Osteocyte (in vitro differentiated cells): ENCODE data around the gene TMEM175. TPM values are rescaled to one million over a fixed set of nuclear protein-coding genes. Genes with fewer than 3 reads are reported as not detected.

Source experiments
- DNase-seq: peaks from one replicate; pipeline ENCODE4 v3.0.0; 2021; ENCODE audit warnings: mixed read lengths; ENCODE audit not compliant: unreplicated experiment; ENCODE audit errors: extremely low spot score
- H3K27ac Mint-ChIP-seq: one replicate; pipeline ENCODE4 v1.8.0; 2021; ENCODE audit warnings: mild to moderate bottlenecking, mixed read lengths; ENCODE audit not compliant: unreplicated experiment
- H3K27me3 Mint-ChIP-seq: one replicate; pipeline ENCODE4 v1.8.0; 2021; ENCODE audit warnings: mixed read lengths; ENCODE audit not compliant: unreplicated experiment
- H3K36me3 Mint-ChIP-seq: one replicate; pipeline ENCODE4 v1.8.0; 2021; ENCODE audit warnings: mixed read lengths; ENCODE audit not compliant: unreplicated experiment
- H3K4me1 Mint-ChIP-seq: one replicate; pipeline ENCODE4 v1.8.0; 2021; ENCODE audit warnings: mixed read lengths; ENCODE audit not compliant: unreplicated experiment
- H3K4me3 Mint-ChIP-seq: one replicate; pipeline ENCODE4 v1.8.0; 2021; ENCODE audit warnings: mild to moderate bottlenecking, moderate library complexity, mixed read lengths; ENCODE audit not compliant: unreplicated experiment
- H3K9me3 Mint-ChIP-seq: one replicate; pipeline ENCODE4 v1.8.0; 2021; ENCODE audit warnings: mixed read lengths; ENCODE audit not compliant: unreplicated experiment
- CTCF ChIP-seq: fragments of 200-600 bp; sonication (generic); IDR thresholded peaks from 2 replicates; pipeline ENCODE4 v1.5.0; 2021; ENCODE audit warnings: antibody characterized with exemption, mild to moderate bottlenecking, moderate library complexity
- total RNA-seq: library from RNA; stranded (reverse); gene quantifications from 2 replicates; pipeline ENCODE4 v1.2.1, GENCODE V29; 2021

TMEM175 gene
- total RNA-seq, 1 donor from 2014 or later: 39.7 TPM

GRCh38 chr4:1000686-1001260, 68.5 kb downstream of the TMEM175 start:
- no peaks in the 10 kb centered on the region for H3K27me3 Mint-ChIP-seq

GRCh38 chr4:1001561-1002130, 69.4 kb downstream of the TMEM175 start:
- H3K27ac Mint-ChIP-seq: no peak overlapping the region
- H3K36me3 Mint-ChIP-seq: no peaks in the 10 kb centered on the region
- no peaks in the 10 kb centered on the region for H3K27me3 Mint-ChIP-seq
- no peak overlapping the region for H3K4me3 Mint-ChIP-seq
- no peak for TF ChIP-seq CTCF
- H3K4me1 Mint-ChIP-seq: peaks cover 2% of the 10 kb centered on the region
- no peaks in the 10 kb centered on the region for H3K9me3 Mint-ChIP-seq
- DNase-seq: no peak

More at GRCh38 chr4:1000686-1001260, 68.5 kb downstream of the TMEM175 start:
- no peak for TF ChIP-seq CTCF
- no peak for DNase-seq
- peaks cover 2% of the 10 kb centered on the region for H3K4me1 Mint-ChIP-seq
- H3K9me3 Mint-ChIP-seq: no peaks in the 10 kb centered on the region
- no peak overlapping the region for H3K4me3 Mint-ChIP-seq
- H3K27ac Mint-ChIP-seq: no peak overlapping the region
- H3K36me3 Mint-ChIP-seq: no peaks in the 10 kb centered on the region

- Mint-ChIP-seq H3K27me3 (peaks cover 4% of the 10 kb centered on the region), H3K4me1 (no peaks in the 10 kb centered on the region), H3K36me3 (no peaks in the 10 kb centered on the region), H3K9me3 (peaks cover 4% of the 10 kb centered on the region), H3K4me3 (no peak overlapping the region), H3K27ac (no peak overlapping the region)
- no peak for TF ChIP-seq CTCF
- no peak for DNase-seq
Observed at GRCh38 chr4:1002131-1002630, 69.9 kb downstream of the TMEM175 start.

- Mint-ChIP-seq H3K4me1 (no peaks in the 10 kb centered on the region), H3K9me3 (peaks cover 7% of the 10 kb centered on the region), H3K27ac (no peak overlapping the region), H3K27me3 (peaks cover 7% of the 10 kb centered on the region), H3K36me3 (no peaks in the 10 kb centered on the region), H3K4me3 (no peak overlapping the region)
- no peak for TF ChIP-seq CTCF
- no peak for DNase-seq
Observed at GRCh38 chr4:1002631-1003251, 70.5 kb downstream of the TMEM175 start.
